Jurkat, Clone E6-1 (cell line): ENCODE data around the gene PACS1. TPM values are rescaled to one million over a fixed set of nuclear protein-coding genes. Genes with fewer than 3 reads are reported as not detected.
"Not testable (repeated sequence)": the region's sequence is repeated elsewhere in the genome, so short reads cannot be mapped to it uniquely, and the experiment has no call there.

Experiments used
- DNase-seq: peaks from one replicate; pipeline ENCODE4 v3.0.0-alpha.2; 2011; ENCODE audit warnings: low read depth, low spot score
- H3K4me3 ChIP-seq: 2 replicates; pipeline ENCODE4 v1.5.1; 2011; ENCODE audit warnings: mild to moderate bottlenecking, low read length, control low read depth, moderate library complexity
- polyA plus RNA-seq: library from polyadenylated mRNA; unstranded; fragments of >200 nt; gene quantifications from one replicate; pipeline ENCODE4 v1.2.1, GENCODE V29; 2012; ENCODE audit warnings: missing spikeins; ENCODE audit not compliant: insufficient read length, insufficient read depth

Gene PACS1
- 33.5 TPM for polyA plus RNA-seq

DNA sequence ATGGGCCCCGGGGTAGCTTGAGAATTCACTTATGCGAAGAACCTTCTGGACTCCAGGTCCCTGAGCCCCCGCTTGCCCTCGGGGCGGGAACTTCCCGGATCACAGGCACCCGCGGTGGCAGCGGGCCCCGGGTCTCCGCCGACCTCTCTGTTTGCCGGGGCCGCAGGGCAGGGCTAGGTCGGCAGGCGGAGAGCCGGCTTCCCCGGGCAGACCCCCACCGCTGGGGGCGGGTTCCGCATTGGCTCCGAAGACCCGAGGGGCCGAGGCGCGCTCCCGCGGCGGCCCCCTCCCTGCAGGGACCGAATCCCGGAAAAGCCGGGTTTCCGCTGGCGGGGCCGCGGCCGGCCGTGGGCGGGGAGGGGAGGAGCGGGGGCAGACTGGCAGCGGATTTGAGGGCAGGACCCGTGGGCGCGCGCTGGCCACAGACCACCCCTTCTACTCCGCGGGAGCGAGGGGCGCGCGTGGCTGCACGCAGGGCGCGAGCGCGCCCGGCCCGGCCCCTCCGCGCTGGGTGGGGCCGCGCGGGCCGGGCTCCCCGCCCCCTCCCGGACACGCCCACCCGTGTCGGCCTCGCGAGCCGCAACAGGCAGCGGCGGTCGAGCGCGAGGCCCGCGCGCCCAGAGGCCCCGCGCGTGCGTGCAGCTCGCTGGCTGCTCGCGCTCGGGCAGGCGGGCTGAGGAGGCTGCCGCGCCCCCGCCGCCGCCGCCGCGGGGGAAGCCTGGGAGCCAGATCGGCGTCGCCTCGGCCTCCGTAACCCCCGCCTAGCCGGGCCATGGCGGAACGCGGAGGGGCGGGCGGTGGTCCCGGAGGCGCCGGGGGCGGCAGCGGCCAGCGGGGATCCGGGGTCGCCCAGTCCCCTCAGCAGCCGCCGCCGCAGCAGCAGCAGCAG lies at the start of gene PACS1:
PACS1 (plus strand) TSS at position 558 of the 889 bp plus-strand sequence; CDS start at position 773, 215 bp downstream.
- peak within 1 kb of the TSS; percentile 56 for H3K4me3 ChIP-seq
- peak; percentile 65 for DNase-seq

DNA sequence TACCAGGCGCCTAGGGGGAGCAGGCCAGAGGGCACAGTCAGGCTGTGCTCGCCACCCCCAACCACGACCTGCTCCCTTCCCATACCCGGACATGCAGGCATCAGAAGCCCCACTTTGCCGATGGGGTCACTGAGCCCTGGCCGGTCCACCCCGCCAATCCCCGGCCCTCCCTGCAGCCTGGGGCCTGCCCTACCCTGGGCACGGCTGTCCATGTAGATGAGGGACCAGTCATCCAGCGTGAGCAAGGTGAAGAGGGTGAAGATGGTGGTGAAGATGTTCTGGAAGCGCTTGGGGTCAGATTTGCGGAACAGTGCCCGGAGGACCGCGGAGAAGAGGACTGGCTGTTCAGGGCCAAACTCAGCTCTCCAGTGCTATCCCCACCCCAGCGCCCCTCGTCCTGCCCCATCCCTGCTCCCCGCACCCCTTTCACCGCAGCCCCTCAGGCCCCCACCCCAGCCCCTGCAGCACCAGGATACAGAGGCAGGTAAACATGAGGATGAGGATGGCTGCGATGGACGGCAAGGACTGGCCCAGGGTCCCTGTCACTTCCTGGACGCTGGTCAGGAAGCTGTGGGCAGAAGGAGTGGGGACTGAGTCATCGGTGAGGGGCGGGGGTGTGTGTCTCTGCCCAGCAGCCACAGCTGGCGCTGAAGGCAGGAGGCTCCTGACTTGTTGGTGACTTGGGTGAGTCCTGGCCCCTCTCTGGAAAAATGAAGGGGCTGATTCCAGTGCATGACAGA lies 49.3 kb upstream of the PACS1 start:
- DNase-seq, result no peak
- H3K4me3 ChIP-seq, result no peak overlapping the region

DNA sequence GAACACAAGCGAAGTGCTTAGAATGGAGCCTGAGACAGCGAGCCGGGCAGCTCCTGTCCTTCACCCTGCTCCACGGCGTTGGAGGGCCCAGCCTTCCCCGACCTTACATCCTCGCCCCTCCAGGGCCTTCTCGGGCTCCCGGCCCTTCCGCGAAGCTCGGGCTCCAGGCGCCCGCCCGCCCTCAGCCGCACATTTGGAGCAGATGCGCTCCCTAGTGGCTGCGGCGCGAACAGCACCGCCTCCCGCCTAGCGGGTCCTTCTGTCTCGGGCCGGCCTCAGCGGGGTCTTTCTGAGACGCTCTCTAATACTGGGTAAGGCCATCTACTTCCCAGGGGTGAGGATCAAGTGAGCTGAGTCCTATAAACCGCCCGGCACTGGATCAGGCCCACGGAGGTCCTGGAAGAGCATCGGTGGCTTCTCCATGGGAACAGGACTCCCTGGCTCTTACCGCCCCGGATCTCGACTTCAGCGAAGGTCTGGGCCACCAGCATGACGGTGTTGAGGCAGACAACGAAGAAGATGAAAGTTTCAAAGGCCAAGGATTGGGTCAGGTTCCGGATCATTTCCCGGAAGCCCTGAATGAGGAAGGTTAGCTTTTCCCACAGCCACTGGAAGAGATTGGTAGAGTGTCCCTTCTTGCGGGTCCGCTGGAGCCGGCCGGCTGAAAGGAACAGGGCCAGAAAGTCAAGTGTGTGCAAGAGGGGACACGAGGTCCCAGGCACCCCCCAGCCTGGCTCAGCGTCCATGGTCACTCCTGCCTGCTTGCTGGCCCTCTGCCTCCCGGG lies 47.5 kb upstream of the PACS1 start:
- no peak for DNase-seq
- H3K4me3 ChIP-seq, result 0 out of 2 replicates have a peak overlapping the region, but pooled peaks have one; percentile 23

DNA sequence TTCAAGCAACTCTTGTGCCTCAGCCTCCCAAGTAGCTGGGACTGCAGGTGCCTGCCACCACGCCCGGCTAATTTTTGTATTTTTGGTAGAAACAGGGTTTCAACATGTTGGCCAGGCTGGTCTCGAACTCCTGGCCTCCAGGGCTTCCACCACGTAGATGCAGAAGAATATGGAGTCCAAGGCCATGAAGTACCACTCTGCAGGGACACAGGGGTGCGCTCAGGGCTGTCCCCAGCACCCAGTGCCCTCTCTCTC lies 47.0 kb upstream of the PACS1 start:
- H3K4me3 ChIP-seq, DNase-seq: not testable (repeated sequence)

DNA sequence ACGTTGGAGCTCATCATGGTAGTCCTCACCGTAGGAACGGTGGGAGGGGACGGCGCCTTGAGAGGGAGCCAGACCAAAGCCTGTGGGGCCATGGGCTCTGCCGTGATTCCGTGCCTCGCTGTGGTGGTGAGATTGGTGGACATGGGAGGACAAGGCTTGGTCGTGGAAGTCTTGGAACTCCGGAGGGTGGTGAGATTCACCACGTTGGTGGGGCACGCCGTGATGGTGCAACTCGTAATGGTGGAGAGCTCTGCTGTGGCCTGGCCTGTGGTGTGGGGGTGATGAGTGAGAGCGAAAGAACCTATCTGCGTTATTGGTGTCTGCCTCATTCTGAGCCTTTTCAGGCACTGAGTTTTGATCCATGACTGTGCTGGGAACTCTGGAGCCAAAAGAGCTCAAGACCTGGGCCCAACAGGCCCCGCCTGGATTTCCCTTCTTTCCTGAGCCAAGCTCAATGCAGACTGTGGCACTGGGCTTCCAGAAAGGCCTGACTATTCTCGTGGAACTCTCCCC lies 44.0 kb upstream of the PACS1 start, which contains the start of gene CATSPER1:
CATSPER1 (minus strand) TSS at position 463 of the 513 bp plus-strand sequence; CDS start at position 363, 100 bp downstream.
- no peak for DNase-seq
- H3K4me3 ChIP-seq, result no peak within 1 kb of the TSS

DNA sequence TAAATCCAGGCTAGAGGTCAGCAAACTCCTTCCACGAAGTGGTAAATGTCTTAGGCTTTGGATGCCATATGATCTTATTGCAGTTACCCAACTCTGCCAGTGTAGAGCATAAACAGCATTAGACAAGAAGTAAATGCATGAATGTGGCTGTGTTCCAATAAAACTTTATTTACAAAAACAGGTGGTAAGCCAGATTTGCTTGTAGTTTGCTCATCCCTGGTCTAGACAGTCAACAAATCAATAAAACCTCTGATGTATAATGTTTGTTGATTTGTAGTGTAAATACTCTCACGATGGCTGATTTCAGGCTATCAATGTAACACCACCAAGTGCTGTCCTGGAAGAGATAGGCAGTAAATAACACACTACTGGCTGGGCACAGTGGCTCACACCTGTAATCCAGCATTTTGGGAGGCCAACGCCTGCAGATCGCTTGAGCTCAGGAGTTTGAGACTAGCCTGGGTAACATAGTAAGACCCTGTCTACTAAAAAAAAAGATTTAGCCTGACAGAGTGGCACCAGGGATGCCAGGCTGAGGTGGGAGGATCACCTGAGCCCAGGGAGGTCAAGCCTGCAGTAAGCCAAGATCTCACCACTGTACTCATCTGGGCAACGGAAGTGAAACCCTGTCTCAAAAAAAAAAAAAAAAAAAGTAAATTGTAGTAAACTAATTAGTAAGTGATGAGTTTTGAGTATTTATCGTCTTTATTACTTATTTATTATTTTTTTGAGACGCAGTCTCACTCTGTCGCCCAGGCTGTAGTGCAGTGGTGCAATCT lies 36.9 kb upstream of the PACS1 start:
- no peak overlapping the region for H3K4me3 ChIP-seq
- DNase-seq, result no peak

DNA sequence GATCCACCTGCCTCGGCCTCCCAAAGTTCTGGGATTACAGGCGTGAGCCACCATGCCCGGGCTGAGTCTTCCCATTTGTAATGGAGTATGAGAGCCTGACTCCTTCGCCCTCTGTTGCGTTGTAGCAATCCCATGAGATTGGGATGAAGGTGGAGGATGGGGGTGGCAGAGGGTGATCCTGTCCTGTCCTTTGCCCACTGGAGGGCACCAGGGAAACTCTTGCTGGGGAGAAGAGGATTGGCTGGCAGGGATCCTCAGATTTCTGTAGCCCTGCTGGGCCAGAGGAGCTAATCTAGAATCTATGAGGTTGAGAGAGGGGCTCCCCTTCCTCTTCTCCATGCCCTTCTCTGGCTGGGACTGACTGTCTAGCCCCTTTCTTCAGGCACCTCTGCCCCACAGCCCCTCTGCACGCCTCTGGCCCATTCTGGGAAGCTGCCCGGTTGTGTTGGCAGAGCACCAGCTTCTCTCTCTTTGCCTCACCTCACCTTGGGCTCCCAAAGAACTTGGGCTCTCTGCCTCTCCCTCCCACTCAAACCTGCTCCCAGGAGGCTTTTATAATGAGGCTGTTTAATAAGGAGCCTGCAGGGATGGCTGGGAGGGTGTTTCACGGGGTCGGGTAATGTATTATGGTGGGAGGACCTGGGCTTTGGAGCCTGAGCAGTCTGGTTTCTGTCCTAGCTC lies 34.3 kb upstream of the PACS1 start:
- no peak overlapping the region for H3K4me3 ChIP-seq
- DNase-seq, result no peak

DNA sequence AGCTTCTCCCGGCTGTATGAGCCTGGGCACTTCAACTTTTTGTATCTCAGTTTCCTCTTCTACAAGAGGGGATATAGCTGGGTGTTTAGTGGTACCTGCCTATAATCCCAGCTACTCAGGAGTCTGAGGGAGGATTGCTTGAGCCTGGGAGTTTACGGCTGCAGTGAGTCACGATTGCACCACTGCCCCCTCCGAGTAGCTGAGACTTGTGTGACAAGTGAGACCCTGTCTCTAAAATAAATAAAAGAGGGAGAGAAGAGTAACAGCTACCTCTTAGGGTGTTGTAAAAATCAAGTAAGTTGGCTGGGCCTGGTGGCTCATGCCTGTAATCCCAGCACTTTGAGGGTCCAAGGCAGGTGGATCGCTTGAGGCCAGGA lies 33.8 kb upstream of the PACS1 start:
- no peak overlapping the region for H3K4me3 ChIP-seq
- no peak for DNase-seq

DNA sequence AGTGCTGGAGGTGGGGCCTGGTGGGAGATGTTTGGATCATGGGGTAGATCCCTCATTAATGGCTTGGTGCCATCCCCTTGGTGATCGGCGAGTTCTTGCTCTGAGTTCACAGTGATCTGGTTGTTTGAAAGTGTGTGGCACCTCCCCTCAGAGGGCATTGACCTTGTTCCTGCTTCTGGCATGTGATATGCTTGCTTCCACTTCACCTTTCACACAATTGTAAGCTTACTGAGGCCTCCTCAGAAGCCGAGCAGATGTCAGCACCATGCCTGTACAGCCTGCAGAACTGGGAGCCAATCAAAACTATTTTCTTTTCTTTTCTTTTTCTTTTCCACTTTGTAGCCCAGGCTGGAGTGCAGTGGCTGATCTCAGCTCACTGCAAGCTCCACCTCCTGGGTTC lies 32.7 kb upstream of the PACS1 start:
- no peak for DNase-seq
- H3K4me3 ChIP-seq, result no peak overlapping the region

DNA sequence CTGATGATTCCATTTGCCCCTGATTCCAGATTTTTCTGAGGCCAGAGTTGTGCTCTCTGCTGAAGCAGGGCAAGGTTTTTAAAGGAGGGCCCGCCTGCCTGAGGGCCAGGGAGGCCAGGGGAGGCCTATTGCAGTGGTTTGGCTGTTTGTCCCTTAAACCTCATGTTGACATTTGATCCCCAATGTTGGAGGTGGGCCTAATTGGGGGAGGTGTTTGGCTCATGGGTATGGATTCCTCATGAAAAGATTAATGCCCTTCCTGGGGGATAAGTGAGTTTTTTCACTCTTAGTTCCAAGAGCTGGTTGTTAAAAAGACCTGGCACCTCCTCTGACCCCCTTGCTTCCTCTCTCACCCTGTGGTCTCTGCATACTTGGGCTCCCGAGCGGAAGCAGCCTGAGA lies 30.3 kb upstream of the PACS1 start:
- no peak for DNase-seq
- no peak overlapping the region for H3K4me3 ChIP-seq

DNA sequence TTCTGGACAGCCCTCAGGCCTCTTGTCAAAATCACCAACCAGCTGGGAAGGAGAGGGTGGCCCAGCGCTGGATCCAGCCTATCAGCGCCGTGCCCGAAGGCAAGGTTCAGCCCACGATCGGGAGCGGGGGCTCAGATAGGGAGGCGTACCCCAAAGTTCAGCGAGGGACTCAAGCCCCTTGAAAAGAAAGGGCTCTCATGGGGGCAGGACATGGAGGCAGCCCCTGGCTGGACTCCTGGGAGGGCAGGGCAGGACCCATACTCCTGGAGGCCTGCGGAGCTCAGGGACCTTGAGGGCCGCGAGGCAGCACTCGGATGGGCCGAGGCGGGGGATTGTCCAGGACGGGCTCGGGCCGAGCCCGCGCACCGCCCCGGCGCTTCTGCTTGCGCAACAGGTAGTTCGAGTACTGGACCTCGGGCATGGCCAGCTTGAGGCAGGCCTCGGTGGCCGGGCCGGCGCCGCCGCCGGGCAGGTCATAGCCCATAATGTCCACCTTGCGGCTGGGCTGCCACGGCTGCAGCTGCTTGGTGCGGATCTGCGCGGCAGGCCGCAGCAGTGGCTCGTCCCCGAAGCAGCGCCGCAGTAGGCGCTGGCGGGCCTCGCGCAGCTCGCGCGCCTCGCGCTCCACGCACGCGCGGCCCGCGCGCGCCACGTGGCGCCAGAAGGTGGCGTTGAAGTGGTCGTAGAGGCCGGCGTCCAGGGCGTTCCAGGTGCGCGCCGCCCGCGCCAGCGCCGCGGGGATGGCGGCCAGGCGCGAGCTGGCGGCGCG lies 27.7 kb upstream of the PACS1 start:
- DNase-seq, result no peak

DNA sequence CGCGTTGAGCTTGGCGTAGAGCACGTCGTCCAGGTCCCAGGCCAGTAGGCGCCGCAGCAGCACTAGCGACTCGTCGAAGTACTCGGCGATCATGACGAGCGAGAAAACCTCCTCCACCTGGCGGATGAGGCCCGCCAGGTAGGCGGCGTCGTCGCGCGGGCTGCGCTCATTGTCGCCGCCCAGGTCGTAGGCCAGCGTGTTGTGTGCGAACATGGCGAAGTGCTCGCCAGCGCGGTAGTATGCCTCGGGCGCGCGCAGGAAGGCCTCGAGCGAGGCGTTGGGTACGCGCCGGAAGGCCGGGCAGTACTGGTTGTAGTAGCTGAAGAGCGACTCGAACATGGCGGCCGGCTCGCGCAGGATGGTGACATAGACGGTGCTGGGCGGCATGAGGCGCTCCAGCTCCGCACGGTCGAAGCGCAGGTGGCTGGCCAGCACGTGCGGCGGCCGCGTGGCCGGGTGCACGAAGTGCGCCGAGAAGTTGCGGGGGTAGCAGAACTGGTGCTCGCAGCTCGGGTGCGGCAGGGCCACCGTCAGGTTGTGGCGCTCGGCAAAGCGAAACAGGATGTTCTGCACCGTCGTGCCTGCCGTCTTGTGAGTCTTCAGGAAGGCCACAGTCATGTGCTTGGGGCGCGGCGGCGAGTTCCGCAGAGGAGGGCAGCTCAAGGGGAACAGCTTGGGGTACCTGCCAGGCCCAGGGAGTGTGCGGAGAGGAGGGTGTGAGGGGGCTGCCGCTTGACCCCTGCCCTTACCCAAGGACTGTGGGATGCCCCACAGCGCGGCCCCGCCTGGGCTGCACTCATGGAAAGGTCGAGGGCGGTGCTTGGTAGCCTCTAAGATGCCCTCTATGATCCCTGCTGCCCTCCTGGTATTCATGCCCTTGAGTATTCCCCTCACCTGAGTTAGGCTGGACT lies 26.8 kb upstream of the PACS1 start:
- no peak for DNase-seq
- H3K4me3 ChIP-seq, result no peak overlapping the region

More for the DNA sequence above, 27.7 kb upstream of the PACS1 start:
- H3K4me3 ChIP-seq, result no peak overlapping the region

DNA sequence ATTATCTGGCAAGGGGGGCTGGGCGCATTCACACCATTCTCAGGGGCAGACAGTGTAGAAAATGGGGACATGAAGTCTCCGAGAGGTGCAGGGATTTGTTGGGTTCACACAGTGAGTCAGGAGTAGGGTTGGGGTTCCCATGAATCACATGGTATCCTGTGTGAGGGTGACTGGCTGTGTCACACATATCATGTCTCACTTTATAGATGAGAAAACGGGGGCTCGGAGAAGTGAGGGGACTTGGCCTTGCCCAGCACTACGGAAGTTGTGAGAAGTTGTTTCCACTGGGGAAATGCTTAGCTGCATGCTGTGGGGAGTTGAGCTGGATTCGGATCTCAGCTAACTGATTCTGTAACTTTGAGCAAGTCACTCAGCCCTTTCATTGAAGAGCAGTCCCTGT lies 25.3 kb upstream of the PACS1 start:
- no peak for DNase-seq
- H3K4me3 ChIP-seq, result peak overlapping the region; percentile 16

DNA sequence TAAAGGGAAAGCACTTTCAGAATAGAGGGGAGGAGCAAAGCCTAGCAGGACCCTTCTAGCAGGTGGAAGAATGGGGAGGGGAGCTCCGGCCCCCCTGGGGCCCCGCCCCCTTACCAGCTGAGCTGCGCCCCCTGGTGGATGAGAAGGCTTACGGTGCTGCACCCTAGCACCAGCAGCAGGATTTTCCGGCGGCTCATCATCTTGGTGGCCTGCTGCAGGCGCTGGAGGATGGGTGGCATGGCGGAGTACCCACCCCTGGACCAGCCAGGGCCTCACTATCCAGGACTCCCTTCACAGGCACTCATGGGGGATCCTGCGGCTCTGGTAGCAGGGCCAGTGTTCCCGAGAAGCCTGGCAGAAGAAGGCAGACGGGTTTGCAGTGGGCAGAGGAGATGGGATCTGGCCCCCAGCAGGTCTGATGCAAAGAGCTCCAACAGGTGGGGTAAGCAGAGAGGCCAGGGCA lies 24.9 kb upstream of the PACS1 start:
- peak; percentile 84 for DNase-seq
- H3K4me3 ChIP-seq, result peak overlapping the region; percentile 21

DNA sequence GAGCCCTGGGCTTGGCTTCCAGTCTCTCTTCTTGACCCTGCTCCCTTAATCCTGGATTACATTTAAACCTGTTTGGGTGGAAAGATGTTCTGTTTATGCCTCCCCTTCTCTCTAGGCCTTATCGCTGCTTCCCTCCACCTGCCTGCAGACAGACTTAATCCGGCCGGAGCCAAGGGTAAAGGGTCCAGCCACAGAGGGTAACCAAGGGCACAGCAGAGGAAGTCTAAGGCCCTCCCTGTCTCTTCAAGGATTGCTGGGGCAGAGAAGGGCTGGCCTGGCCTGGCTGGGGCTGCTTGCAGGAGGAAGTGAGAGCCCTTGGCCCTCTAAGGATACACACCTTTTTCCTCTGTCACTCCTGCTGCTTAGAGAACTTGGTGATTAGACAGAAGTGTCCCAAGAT lies 23.2 kb upstream of the PACS1 start:
- H3K4me3 ChIP-seq, result no peak overlapping the region
- DNase-seq, result no peak

DNA sequence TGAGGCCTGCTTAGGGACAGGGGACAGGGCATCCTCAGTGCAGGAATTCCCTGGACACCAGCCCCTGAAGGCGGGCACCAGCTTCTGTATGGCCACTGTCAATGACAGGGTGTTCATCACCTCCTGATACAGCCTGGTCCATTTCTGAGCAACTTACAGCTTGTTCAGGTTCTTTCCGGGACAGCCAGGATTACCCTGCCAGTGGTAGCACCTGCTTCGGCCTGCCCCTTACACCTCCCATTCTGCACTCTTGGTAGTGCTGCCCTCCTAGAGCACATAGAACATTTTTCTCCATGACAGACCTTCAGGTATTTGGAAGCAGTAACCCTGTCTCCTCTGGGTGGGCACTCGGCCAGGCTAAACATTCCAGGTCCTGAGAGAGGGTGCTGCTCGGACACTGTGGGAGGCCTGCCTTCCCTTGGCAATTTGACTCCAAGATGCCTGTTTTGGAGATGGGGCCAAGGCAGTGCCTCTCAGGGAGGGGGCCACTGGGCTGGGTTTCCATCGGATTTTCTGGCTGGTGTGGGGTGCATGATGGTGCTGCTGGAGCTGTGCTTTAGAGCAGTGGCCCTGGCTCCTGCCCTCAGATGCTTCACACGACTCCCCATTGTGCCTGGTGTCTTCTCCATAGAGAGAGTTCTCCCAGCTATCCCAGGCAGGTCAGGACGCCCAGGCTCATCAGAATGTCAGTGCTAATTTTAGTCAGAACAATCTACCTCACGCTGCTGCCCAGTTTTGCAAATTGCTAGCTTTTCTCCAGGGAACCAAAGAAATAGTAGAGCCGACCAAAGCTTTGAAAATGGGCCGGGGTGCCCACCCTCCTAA lies 22.3 kb upstream of the PACS1 start:
- no peak for DNase-seq
- no peak overlapping the region for H3K4me3 ChIP-seq
